ENCODE results near the gene FNIP1. TPM values are rescaled to one million over a fixed set of nuclear protein-coding genes. Genes with fewer than 3 reads are reported as not detected.

Gene FNIP1
- total RNA-seq, 2 donors from 2014 or later = 44.1 to 49.5 TPM

DNA sequence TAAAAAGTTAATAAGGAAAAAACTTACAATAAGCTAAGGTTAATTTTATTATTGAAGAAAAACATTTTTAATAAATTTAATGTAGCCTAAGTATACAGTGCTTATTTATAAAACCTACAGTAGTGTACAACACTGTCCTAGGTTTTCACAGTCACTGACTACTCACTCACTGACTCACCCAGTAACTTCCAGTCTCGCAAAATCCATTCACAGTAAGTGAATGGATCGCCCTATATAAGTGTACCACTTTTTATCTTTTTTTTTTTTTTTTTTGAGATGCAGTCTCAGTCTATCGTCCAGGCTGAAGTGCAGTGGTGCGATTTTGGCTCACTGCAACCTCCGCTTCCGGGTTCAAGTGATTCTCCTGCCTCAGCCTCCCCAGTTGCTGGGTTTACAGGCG is 47.7 kb downstream of the FNIP1 start:
- intact Hi-C loops (cut with DNase I) = no loop called here
- TF ChIP-seq, protein P1, sequence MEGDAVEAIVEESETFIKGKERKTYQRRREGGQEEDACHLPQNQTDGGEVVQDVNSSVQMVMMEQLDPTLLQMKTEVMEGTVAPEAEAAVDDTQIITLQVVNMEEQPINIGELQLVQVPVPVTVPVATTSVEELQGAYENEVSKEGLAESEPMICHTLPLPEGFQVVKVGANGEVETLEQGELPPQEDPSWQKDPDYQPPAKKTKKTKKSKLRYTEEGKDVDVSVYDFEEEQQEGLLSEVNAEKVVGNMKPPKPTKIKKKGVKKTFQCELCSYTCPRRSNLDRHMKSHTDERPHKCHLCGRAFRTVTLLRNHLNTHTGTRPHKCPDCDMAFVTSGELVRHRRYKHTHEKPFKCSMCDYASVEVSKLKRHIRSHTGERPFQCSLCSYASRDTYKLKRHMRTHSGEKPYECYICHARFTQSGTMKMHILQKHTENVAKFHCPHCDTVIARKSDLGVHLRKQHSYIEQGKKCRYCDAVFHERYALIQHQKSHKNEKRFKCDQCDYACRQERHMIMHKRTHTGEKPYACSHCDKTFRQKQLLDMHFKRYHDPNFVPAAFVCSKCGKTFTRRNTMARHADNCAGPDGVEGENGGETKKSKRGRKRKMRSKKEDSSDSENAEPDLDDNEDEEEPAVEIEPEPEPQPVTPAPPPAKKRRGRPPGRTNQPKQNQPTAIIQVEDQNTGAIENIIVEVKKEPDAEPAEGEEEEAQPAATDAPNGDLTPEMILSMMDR (IDR thresholded peaks at IDR 0.05) = no peak
- TF ChIP-seq POLR2A (IDR thresholded peaks at IDR 0.05) (no peak), POLR2AphosphoS5 (IDR thresholded peaks at IDR 0.05) (no peak)
- H3K27me3 ChIP-seq (replicated peaks; ENCODE audit: insufficient read depth) = no peaks in the 10 kb centered on the region
- H3K27ac ChIP-seq = no peak overlapping the region
- DNase-seq (ENCODE audit: low spot score) = no peak
- H3K4me3 ChIP-seq = no peak overlapping the region
- no peaks in the 10 kb centered on the region for H3K4me1 ChIP-seq (replicated peaks)
- H3K36me3 ChIP-seq = no peaks in the 10 kb centered on the region
- no peaks in the 10 kb centered on the region for H3K9me3 ChIP-seq
- 90% methylated on average over 7 of the region's 7 CpGs for WGBS

DNA sequence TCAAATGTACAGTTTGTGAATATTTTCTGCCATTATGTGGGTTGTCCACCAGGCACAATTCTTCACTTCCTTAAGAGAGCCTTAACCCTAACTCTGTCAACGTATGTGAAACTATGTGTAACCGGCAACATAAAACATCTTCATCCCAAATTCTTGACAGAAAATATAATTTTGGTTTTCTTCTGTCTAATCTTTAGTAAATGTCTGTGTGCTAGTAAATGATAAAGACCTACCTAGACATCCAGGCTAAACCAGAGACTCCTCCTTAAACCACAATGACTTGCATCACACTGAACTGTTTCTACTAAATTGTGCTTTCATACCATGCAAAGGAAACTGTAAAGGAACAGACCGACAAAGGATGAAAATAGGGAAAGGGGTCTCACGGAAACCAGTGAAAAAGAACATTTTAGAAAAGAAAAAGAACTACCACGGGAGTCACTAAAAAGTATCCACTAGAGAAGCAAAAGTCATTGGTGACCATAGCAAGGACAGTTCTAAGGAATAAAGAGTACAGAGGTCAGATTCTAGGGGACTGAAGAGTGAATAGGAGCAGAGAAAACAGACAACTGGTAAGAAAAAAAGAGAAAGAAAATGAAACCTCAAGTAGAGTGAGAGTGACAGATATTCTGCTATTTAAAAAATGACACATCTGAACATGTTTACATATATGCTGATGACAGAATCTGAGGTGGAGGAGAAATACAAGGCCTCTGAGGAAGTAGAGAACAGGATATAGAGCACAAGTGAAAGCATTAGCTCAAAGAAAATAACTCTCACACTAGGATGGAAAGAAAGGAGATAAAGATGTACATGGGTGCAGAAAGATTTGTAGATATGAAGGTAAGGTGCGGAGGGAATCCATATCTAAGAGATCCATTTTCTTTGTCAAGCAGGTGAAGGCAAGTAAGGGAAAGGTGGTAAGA is 49.4 kb downstream of the FNIP1 start:
- H3K27me3 ChIP-seq (replicated peaks; ENCODE audit: insufficient read depth) = no peaks in the 10 kb centered on the region
- WGBS = 88% methylated on average over 6 of the region's 6 CpGs
- TF ChIP-seq, protein P1 (IDR thresholded peaks at IDR 0.05) = no peak
- TF ChIP-seq POLR2A (IDR thresholded peaks at IDR 0.05) (no peak), POLR2AphosphoS5 (IDR thresholded peaks at IDR 0.05) (no peak)
- no peaks in the 10 kb centered on the region for H3K9me3 ChIP-seq
- no peaks in the 10 kb centered on the region for H3K4me1 ChIP-seq (replicated peaks)
- H3K4me3 ChIP-seq = no peak overlapping the region
- no peak overlapping the region for H3K27ac ChIP-seq
- intact Hi-C loops (cut with DNase I) = no loop called here
- DNase-seq (ENCODE audit: low spot score) = no peak
- no peaks in the 10 kb centered on the region for H3K36me3 ChIP-seq

DNA sequence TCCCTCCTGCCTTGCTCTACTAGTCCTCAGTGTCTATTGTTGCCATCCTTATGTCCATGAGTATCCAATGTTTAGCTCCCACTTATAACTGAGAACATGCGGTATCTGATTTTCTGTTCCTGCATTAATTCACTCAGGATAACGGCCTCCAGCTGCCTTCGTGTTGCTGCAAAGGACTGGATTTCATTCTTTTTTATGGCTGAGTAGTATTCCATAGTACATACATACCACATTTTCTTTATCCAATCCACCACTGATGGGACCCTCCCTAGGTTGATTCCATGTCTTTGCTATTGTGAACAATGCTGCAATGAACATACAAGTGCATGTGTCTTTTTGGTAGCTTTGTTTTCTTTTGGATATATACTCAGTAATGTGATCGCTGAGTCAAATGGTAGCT is 50.4 kb downstream of the FNIP1 start:
- no peaks in the 10 kb centered on the region for H3K9me3 ChIP-seq
- H3K27me3 ChIP-seq (replicated peaks; ENCODE audit: insufficient read depth) = no peaks in the 10 kb centered on the region
- intact Hi-C loops (cut with DNase I) = no loop called here
- WGBS = 97% methylated on average over 4 of the region's 4 CpGs
- no peaks in the 10 kb centered on the region for H3K4me1 ChIP-seq (replicated peaks)
- peak overlapping the region in 1 of 2 donors; percentile 35 for H3K27ac ChIP-seq
- H3K36me3 ChIP-seq = no peaks in the 10 kb centered on the region
- TF ChIP-seq POLR2A (IDR thresholded peaks at IDR 0.05) = no peak
- TF ChIP-seq, protein P1 (IDR thresholded peaks at IDR 0.05) = no peak
- TF ChIP-seq POLR2AphosphoS5 (IDR thresholded peaks at IDR 0.05) = no peak
- H3K4me3 ChIP-seq = no peak overlapping the region
- no peak for DNase-seq (ENCODE audit: low spot score)

DNA sequence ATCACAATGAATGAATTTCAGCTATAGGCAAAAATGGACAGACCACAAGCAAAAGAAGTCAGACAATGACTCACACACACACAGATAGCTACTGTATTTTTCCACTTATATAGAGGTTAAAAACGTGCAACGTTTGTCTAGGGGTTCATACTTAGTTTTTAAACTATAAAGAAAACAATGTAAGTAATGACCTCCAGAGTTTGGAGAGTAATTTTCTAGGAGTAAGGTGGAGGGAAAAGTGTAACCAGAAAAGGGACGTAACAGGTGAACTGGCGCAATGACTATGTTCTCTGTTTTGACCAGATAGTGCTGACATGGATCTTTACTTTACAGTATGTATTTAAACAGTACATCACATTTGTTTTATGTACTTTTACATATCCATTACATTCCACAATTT is 51.1 kb downstream of the FNIP1 start:
- Histone ChIP-seq H3K4me1 (replicated peaks) (no peaks in the 10 kb centered on the region), H3K36me3 (no peaks in the 10 kb centered on the region), H3K27me3 (replicated peaks; ENCODE audit: insufficient read depth) (no peaks in the 10 kb centered on the region), H3K9me3 (no peaks in the 10 kb centered on the region), H3K27ac (peak overlapping the region in 1 of 2 donors; percentile 35), H3K4me3 (no peak overlapping the region)
- WGBS = 66% methylated on average over 4 of the region's 4 CpGs
- no peak for DNase-seq (ENCODE audit: low spot score)
- intact Hi-C loops (cut with DNase I) = no loop called here
- TF ChIP-seq, protein P1 (IDR thresholded peaks at IDR 0.05) = no peak
- TF ChIP-seq POLR2A (IDR thresholded peaks at IDR 0.05) (no peak), POLR2AphosphoS5 (IDR thresholded peaks at IDR 0.05) (peak; percentile 59)

DNA sequence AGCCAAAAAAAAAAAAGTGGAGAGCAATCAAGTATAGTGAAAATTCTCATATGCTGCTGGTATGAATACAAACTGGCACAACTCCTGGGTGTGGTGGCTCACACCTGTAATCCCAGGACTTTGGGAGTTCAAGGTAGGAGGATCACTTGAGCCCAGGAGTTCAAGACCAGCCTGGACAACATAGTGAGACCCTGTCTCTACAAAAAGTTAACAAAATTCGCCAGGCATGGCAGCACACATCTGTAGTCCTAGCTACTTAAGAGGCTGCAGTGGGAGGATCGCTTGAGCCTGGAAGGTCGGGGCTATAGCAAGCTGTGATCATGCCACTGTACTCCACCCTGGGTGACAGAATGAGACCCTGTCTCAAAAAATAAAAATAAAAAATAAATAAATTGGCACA is 51.7 kb downstream of the FNIP1 start:
- H3K27ac ChIP-seq = no peak overlapping the region
- TF ChIP-seq POLR2A (IDR thresholded peaks at IDR 0.05) = no peak
- TF ChIP-seq, protein P1 (IDR thresholded peaks at IDR 0.05) = no peak
- TF ChIP-seq POLR2AphosphoS5 (IDR thresholded peaks at IDR 0.05) = no peak
- intact Hi-C loops (cut with DNase I) = no loop called here
- H3K27me3 ChIP-seq (replicated peaks; ENCODE audit: insufficient read depth) = no peaks in the 10 kb centered on the region
- 95% methylated on average over 3 of the region's 3 CpGs for WGBS
- H3K36me3 ChIP-seq = no peaks in the 10 kb centered on the region
- no peak overlapping the region for H3K4me3 ChIP-seq
- H3K9me3 ChIP-seq = no peaks in the 10 kb centered on the region
- H3K4me1 ChIP-seq (replicated peaks) = no peaks in the 10 kb centered on the region
- no peak for DNase-seq (ENCODE audit: low spot score)
